GM21360 (cell line): ENCODE data around the gene MAPKAP1.
"Not testable (repeated sequence)": the region's sequence is repeated elsewhere in the genome, so short reads cannot be mapped to it uniquely, and the experiment has no call there.

ENCODE experiments used
- ATAC-seq: cut with Tn5 transposase; IDR thresholded peaks from one replicate; pipeline ENCODE4 v1.9.1; 2021; ENCODE audit warnings: mild to moderate bottlenecking, moderate library complexity; ENCODE audit not compliant: unreplicated experiment

The MAPKAP1 gene

GRCh38 chr9:125611121-125611765 lies 95.8 kb downstream of the MAPKAP1 start:
- no peak for ATAC-seq

- no peak for ATAC-seq
These were observed 97.3 kb downstream of the MAPKAP1 start for GRCh38 chr9:125609744-125610143.

DNA sequence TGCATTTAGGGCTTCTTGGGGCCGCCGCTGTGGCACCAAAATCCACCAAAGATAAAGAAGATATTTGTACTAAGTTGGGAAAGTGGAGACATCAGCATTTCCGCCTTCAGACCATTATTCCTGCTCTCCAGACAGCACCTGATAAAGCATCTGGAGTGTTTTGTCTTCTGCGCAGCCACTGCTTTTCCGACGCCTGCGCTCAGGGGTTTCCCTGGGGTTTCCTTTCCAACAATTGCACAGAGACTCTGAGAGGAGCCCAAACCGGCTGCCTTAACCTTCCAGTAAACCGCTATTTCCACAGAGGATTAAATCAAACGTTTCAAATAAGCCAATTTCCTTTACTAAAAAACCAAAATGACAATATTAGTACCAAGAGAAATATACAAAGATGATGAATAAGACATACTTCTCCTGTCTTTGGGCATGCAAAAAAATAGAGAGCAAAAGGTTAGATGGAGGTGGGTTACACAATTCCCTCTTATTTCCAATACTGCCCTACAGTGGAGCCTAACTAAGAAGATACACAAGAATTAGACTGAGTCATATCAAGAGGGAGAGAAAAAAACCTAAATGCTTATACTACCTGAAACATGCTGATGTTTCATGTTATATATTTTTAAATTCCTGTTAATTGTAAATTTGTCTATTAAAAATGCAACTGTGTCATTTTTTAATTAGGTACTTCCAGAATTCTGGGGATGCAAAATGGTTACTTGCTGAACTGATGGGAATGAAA lies 98.4 kb downstream of the MAPKAP1 start:
- ATAC-seq = no peak

DNA sequence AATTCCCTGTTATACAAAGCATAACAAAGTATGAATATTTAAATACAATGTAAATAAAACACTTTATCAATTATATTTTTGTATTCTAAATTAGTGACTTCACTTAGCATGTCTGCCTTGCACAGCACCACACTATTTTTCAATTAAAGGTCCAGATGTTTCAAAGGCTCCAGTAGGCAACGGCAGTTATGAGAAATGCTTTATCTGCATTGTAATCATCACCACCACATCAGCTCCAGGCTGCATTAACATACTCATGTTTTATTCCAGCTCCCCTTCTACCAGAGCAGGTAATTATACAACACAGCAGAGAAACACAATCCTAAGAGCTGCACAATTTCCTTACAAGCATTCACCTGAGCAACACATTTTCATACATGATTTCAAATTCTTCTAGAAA lies 102.8 kb downstream of the MAPKAP1 start:
- ATAC-seq = no peak

DNA sequence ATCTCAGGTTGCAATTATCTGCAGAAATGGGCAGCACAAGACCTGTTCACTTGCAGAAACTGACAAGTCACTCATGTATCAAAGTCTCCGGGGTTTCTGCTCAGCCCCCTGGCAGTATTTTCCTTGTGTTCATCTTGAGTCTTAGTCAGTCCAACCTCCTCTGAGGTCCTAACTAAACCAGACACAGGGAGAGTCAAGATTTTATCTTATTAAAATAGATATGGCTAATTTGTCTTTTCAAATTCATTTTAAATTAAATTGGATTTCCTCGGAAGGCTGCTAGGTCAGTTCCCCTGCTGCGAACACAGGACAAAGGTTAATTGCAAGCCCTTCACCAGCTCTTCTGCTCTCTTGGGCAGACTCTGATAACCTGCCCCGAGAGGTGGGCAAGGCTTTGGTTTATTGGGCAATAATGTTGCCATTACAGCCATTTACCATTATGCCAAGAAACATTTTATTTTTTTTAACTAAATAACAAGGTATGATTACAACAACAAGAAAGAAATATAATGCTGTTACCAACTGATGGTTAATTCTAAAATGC lies 103.5 kb downstream of the MAPKAP1 start:
- no peak for ATAC-seq

GRCh38 chr9:125601961-125602360 lies 105.0 kb downstream of the MAPKAP1 start:
- ATAC-seq = no peak

- no peak for ATAC-seq
These were observed 106.8 kb downstream of the MAPKAP1 start for GRCh38 chr9:125600194-125600593.

DNA sequence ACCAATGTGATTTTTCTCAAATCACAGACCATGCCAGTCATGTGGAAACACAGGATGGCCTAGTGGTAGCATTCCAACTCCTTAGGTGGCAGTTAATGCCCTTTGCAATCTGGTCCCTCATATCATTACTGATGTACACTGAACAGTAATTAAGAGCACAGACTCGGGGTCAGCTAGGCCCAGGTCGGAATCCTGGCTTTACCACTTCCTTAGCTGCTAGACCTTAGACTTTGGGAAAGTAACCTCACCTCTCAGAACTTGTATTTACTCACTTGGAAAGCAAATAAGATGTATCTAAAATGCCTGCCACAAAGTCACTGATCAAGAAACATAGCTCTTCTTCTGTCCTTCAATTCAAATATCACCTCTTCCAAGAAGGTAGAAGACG lies 112.8 kb downstream of the MAPKAP1 start:
- no peak for ATAC-seq

GRCh38 chr9:125593581-125594222 lies 113.3 kb downstream of the MAPKAP1 start:
- no peak for ATAC-seq

DNA sequence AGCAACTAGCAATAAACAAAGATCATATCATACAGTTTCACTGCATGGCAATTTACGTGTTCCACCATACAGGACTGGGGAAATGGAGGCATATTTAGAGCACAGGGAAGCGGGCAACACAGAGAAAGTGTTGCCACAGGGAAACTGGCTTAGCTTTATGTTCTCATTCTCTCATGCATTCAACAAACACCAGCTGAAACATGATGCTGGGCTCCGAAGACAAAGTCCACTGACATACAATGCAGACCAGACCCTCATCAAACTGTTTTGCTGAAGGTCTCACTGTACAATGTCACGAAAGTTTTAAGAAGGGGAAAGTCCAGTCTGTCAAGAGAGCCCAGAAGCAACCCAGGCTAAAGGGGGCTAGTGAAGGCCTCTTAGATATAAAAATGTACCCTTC lies 115.1 kb downstream of the MAPKAP1 start:
- no peak for ATAC-seq

- ATAC-seq = no peak
These were observed 115.8 kb downstream of the MAPKAP1 start for GRCh38 chr9:125591245-125591644.

- ATAC-seq = no peak
These were observed 117.7 kb downstream of the MAPKAP1 start for GRCh38 chr9:125589287-125589686.

GRCh38 chr9:125587819-125588460 lies 119.1 kb downstream of the MAPKAP1 start:
- ATAC-seq = no peak

- no peak for ATAC-seq
These were observed 120.9 kb downstream of the MAPKAP1 start for GRCh38 chr9:125586172-125586511.

- ATAC-seq = no peak
These were observed 121.4 kb downstream of the MAPKAP1 start for GRCh38 chr9:125585503-125586171.

- no peak for ATAC-seq
These were observed 126.2 kb downstream of the MAPKAP1 start for GRCh38 chr9:125580701-125581286.

- no peak for ATAC-seq
These were observed 127.7 kb downstream of the MAPKAP1 start for GRCh38 chr9:125579030-125579932.

DNA sequence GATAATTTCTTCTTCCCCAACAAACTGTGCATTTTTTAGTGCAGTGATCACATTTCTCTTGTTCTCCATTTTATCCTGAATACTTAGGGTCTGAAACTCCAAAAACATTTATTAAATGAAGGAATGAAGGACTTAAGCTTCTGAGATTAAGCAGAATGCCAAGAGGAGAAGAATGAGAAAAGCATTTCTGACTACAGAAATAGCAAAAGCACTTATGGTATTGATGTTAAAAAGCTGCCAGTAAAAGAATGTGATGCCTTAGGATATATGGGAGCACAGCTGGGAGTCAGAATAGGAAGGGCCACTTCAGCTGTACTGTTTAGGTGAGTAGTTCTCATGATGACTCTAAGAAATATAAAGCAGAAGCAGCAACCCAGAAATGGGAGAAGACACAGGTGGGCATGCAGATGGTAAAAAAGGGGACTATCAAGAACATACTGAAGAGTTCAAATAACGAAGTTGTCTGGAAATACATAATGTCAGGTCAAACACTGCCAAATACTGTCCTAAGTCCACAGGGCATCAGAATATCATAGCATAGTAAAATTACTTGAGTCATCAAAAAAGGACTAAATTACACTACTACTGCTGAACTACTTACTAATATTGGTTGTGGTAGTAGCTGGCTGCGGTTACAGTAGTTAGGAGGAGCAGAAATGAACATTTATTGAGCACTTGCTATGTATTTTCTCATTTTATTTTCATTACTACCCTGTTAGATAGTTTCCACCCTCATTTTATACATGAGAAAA lies 132.7 kb downstream of the MAPKAP1 start:
- ATAC-seq = no peak

DNA sequence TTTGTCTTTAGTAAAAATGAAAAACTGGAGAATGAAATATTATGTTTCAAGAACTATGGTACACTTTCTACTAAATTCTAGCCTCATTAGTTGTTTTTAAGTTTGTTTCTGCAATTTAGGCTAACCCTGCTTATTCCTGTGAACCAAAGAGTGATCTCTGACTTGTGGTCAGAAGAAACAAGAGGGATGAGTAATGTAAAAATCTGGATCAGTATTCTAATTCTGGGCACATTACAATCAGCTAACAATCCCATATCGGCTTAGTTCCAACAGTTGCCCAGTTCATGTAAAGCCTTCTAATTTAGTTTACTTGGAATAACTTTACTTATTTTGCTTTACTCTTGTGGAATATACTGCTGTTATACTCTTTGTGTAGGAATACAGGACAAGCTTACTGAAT lies 134.5 kb downstream of the MAPKAP1 start:
- not testable (repeated sequence) for ATAC-seq
